ENCODE data around the gene KCNMB3.
"Not testable (repeated sequence)": the region's sequence is repeated elsewhere in the genome, so short reads cannot be mapped to it uniquely, and the experiment has no call there.

Gene KCNMB3

DNA sequence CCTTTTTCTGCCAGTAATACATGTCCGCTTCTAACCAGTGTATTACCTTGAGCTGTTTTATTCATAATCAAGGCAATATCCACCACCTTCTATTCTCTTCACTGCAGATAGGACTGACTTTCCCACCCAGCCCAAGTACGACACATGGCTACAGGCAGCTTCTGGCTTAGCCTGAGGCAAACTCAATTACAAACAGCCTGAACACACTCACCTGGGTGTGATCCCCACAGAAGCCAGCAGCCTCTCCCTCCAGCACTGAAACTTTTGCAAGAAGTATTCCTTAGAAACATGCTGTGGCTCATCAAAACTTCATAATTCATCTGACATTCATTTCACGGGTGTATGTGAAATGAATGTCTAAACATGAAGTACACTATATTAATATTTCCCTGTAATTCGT is 13.5 kb upstream of the KCNMB3 start:
- Histone ChIP-seq H3K36me3 (replicated peaks) (no peaks in the 10 kb centered on the region), H3K27ac (no peak overlapping the region), H3K27me3 (replicated peaks) (no peaks in the 10 kb centered on the region), H3K4me3 (ENCODE audit: low read depth, low read length) (no peak overlapping the region)
- TF ChIP-seq, protein P1, sequence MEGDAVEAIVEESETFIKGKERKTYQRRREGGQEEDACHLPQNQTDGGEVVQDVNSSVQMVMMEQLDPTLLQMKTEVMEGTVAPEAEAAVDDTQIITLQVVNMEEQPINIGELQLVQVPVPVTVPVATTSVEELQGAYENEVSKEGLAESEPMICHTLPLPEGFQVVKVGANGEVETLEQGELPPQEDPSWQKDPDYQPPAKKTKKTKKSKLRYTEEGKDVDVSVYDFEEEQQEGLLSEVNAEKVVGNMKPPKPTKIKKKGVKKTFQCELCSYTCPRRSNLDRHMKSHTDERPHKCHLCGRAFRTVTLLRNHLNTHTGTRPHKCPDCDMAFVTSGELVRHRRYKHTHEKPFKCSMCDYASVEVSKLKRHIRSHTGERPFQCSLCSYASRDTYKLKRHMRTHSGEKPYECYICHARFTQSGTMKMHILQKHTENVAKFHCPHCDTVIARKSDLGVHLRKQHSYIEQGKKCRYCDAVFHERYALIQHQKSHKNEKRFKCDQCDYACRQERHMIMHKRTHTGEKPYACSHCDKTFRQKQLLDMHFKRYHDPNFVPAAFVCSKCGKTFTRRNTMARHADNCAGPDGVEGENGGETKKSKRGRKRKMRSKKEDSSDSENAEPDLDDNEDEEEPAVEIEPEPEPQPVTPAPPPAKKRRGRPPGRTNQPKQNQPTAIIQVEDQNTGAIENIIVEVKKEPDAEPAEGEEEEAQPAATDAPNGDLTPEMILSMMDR (IDR thresholded peaks at IDR 0.05; ENCODE audit: low read depth, low read length, missing control alignments): no peak
- in situ Hi-C loops (cut with HindIII; ENCODE audit: low pct_ligation_motif_present, low sequenced_read_pairs): no loop called here
- no peak for DNase-seq

DNA sequence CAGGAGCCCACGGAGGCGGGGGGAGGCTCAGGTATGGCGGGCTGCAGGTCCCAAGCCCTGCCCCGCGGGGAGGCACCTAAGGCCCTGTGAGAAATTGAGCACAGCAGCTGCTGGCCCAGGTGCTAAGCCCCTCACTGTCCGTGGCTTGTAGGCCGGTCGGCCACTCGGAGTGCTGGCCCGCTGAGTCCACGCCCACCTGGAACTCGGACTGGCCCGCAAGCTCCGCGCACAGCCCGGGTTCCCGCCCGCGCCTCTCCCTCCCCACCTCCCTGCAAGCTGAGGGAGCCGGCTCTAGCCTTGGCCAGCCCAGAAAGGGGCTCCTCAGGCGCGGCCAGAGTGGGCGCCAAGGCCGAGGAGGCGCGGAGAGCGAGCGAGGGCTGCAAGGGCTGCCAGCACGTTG is 12.2 kb upstream of the KCNMB3 start:
- Histone ChIP-seq H3K36me3 (replicated peaks) (no peaks in the 10 kb centered on the region), H3K27ac (no peak overlapping the region), H3K27me3 (replicated peaks) (no peaks in the 10 kb centered on the region), H3K4me3 (ENCODE audit: low read depth, low read length) (no peak overlapping the region)
- in situ Hi-C loops (cut with HindIII; ENCODE audit: low pct_ligation_motif_present, low sequenced_read_pairs): no loop called here
- TF ChIP-seq, protein P1 (IDR thresholded peaks at IDR 0.05; ENCODE audit: low read depth, low read length, missing control alignments): no peak
- no peak for DNase-seq

DNA sequence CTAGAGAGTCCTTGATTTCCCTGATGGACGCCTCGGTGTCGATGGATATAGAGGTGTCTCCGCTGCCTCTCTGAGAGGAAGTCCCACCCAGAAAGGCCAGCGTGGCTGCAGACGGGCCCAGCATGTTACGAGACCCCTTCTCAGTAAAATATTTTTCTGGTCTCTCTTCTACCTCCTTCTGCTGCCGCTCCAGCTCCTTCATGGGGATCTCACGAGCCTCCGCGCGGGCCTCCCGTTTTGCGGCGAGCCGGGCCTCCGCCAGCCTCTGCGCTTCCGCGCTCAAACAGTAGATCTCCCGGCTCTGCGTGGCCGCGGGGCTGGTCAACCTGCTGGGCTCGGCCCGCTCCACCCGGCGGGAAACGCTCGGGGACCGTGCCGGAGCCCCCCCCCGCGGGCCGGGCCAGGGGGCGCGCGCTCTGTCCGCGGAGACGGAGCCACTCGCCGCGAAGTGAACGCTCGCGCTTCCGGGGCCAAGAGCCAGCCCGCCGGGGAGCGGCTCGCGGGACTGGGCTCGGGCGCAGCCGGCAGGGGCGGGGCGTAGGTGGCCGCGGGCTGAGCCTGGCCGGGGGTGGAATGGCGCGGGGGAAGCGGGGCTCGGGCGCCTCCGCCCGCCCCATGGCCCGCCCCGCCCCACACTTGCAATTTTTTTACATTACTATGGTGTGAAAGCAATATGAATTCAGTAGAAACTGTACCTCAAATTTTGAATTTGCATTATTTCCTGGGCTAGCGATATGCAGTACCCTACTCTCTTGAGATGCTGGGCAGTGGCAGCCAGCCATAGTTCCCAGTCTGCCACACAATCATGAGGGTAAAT is 10.2 kb upstream of the KCNMB3 start:
- in situ Hi-C loops (cut with HindIII; ENCODE audit: low pct_ligation_motif_present, low sequenced_read_pairs): no loop called here
- Histone ChIP-seq H3K36me3 (replicated peaks) (no peaks in the 10 kb centered on the region), H3K27ac (peak overlapping the region; percentile 50)

DNA sequence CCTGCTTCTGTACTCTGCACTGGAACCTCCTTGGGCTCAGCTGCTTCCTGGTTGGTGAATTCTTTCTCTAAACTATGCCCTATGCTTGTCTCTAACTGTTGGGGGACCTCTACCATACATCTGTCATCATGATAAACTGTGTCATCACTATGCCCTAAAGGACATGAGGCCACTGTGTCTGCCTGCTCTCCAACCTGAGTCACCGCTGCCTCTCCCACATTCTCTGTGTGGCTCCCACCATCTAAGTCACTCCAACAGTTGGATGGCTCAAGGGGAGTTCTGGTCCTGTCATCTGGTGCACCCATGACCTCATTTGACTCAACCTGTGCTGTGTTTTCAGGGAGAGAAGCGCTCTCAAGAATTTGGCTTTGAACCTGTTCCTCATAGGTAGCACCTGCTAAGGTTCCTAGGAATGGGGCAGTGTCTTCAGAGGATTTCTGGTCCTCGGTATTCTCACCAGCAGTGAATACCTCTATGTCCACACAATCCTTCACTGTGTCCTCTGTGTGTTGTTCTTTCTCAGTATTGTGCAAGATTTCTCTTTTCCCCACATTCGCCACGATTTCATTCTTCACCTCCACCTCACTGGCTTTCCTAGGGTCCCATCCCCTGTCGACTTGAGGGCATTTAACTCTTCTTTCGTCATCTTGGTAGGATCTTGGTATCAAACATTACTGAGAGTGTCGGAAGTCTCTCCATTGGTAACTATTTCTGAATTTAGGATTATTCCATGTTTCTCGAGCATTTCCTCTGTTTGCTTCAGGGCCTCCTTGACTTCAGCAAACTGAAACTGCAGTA is 9.2 kb upstream of the KCNMB3 start:
- H3K27me3 ChIP-seq (replicated peaks); H3K27ac ChIP-seq; H3K4me3 ChIP-seq (ENCODE audit: low read depth, low read length); H3K36me3 ChIP-seq (replicated peaks); in situ Hi-C loops (cut with HindIII; ENCODE audit: low pct_ligation_motif_present, low sequenced_read_pairs); DNase-seq: not testable (repeated sequence)

More for the DNA sequence above, 10.2 kb upstream of the KCNMB3 start:
- Histone ChIP-seq H3K4me3 (ENCODE audit: low read depth, low read length) (peak overlapping the region; percentile 57), H3K27me3 (replicated peaks) (no peaks in the 10 kb centered on the region)
- TF ChIP-seq, protein P1 (IDR thresholded peaks at IDR 0.05; ENCODE audit: low read depth, low read length, missing control alignments): no peak
- peak; percentile 34 for DNase-seq

DNA sequence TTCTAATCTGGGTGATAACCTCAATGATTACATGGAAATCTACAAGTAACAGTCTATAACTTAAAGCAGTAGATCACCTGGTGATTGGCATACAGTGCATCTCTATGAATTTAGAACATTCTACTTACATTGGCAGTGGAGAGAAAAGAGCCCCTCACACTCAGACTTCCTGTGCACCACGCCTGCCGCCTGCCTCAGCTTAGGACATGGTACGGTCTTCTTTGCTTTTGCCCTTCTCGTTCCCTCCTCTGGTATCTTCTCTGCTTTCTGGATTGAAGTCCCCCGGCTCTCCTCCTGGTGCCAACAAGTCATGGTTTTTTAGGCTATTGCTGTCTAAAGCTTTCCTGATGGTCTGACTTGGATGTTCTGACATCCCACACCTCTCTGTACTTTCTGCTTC is 7.9 kb upstream of the KCNMB3 start:
- Histone ChIP-seq H3K4me3 (ENCODE audit: low read depth, low read length) (no peak overlapping the region), H3K36me3 (replicated peaks) (no peaks in the 10 kb centered on the region), H3K27me3 (replicated peaks) (no peaks in the 10 kb centered on the region), H3K27ac (no peak overlapping the region)
- DNase-seq: no peak
- in situ Hi-C loops (cut with HindIII; ENCODE audit: low pct_ligation_motif_present, low sequenced_read_pairs): no loop called here
- TF ChIP-seq, protein P1 (IDR thresholded peaks at IDR 0.05; ENCODE audit: low read depth, low read length, missing control alignments): no peak

DNA sequence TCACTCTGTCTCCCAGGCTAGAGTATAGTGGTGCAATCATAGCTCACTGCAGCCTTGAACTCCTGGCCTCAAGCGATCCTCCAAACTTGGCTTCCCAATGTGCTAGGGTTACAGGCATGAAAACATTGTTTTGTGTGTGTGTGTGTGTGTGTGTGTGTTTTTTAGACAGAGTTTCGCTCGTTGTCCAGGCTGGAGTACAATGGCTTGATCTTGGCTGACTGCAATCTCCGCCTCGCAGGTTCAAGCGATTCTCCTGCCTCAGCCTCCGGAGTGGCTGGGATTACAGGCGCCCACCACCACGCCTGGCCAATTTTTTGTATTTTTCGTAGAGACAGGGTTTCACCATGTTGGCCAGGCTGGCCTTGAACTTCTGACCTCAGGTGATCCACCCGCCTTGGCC is 6.8 kb upstream of the KCNMB3 start:
- in situ Hi-C loops (cut with HindIII; ENCODE audit: low pct_ligation_motif_present, low sequenced_read_pairs); DNase-seq; H3K27ac ChIP-seq; H3K36me3 ChIP-seq (replicated peaks); H3K27me3 ChIP-seq (replicated peaks); H3K4me3 ChIP-seq (ENCODE audit: low read depth, low read length): not testable (repeated sequence)
